SK-N-MC (cell line): ENCODE measurements around the gene CTCFL.
A peak's percentile ranks its signal among the peaks of the same experiment; 100 is the strongest.

Experiments
- DNase-seq: peaks from one replicate; pipeline ENCODE4 v3.0.0-alpha.2; 2011; ENCODE audit warnings: low read depth, low spot score
- H3K27ac ChIP-seq: fragments of 200-600 bp; sonication (generic); 2 replicates; pipeline ENCODE4 v1.5.1; 2016; ENCODE audit warnings: mixed run types
- H3K36me3 ChIP-seq: fragments of 200-600 bp; sonication (generic); 2 replicates; pipeline ENCODE4 v1.6.1; 2017; ENCODE audit warnings: antibody characterized with exemption, low read length, mixed read lengths; ENCODE audit not compliant: insufficient read depth
- H3K4me3 ChIP-seq: fragments of 200-600 bp; sonication (generic); 2 replicates; pipeline ENCODE4 v1.5.1; 2016
- H3K9ac ChIP-seq: fragments of 200-600 bp; sonication (generic); 2 replicates; pipeline ENCODE4 v1.8.0; 2017; ENCODE audit warnings: mixed run types, mixed read lengths; ENCODE audit not compliant: insufficient read length
- H3K9me3 ChIP-seq: fragments of 200-600 bp; sonication (generic); 2 replicates; pipeline ENCODE4 v1.6.1; 2017; ENCODE audit warnings: low read depth, mild to moderate bottlenecking, antibody characterized with exemption, low read length, moderate library complexity, mixed read lengths
- EZH2 ChIP-seq: fragments of 200-600 bp; sonication (generic); IDR thresholded peaks from one replicate; pipeline ENCODE4 v1.6.1; 2017; ENCODE audit warnings: antibody characterized with exemption
- FOXP2 ChIP-seq: optimal IDR thresholded peaks from 2 replicates; pipeline ENCODE3; 2011; ENCODE audit warnings: mild to moderate bottlenecking, moderate library complexity; ENCODE audit not compliant: insufficient read depth; ENCODE audit errors: extremely low read length, control extremely low read depth
- POLR2AphosphoS5 ChIP-seq: IDR thresholded peaks from 2 replicates; pipeline ENCODE4 v1.6.1; 2012; ENCODE audit warnings: mild to moderate bottlenecking, low read depth, low read length, borderline replicate concordance

CTCFL gene, protein sequence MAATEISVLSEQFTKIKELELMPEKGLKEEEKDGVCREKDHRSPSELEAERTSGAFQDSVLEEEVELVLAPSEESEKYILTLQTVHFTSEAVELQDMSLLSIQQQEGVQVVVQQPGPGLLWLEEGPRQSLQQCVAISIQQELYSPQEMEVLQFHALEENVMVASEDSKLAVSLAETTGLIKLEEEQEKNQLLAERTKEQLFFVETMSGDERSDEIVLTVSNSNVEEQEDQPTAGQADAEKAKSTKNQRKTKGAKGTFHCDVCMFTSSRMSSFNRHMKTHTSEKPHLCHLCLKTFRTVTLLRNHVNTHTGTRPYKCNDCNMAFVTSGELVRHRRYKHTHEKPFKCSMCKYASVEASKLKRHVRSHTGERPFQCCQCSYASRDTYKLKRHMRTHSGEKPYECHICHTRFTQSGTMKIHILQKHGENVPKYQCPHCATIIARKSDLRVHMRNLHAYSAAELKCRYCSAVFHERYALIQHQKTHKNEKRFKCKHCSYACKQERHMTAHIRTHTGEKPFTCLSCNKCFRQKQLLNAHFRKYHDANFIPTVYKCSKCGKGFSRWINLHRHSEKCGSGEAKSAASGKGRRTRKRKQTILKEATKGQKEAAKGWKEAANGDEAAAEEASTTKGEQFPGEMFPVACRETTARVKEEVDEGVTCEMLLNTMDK

DNA sequence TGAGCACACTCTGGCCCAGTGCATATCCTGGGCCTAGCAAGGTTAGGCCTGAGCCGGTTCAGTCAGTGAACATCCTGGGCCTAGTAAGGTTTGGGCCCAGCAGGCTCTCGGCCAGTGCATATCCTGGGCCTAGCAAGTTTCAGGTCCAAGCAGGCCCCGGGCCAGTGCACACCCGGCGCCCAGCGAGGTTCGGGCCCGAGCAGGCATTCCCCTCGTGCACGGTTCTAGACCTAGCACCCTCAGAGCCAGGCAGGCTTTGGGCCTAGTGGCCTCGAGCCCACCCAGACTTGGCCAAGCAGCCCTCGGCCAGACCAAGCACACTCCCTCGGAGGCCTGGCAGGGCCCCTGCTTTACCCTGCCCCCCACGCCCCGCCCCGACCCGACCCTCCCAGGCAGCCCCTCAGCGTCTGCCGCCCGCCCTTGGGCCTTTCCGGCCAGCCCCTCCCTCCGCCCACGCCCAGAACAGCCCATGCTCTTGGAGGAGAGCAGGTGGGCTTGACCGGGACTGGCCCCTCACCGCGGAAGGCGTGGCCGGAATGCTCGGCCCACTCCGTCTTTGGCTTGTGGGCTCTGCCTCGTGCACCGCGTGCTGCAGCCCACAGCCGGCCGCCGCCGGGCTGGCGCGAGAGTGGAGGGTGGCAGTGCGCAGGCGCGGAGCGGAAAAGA is at the start of gene CTCFL:
Gene CTCFL, minus strand, starts transcription at position 630 of the 666 bp plus-strand sequence. CDS start 935 bp downstream, outside the sequence.
- peak within 1 kb of the TSS; percentile 88 for H3K27ac ChIP-seq
- no peak for TF ChIP-seq EZH2
- no peak for TF ChIP-seq FOXP2
- no peak; the same call in 1 of the 2 replicates for TF ChIP-seq POLR2AphosphoS5

DNA sequence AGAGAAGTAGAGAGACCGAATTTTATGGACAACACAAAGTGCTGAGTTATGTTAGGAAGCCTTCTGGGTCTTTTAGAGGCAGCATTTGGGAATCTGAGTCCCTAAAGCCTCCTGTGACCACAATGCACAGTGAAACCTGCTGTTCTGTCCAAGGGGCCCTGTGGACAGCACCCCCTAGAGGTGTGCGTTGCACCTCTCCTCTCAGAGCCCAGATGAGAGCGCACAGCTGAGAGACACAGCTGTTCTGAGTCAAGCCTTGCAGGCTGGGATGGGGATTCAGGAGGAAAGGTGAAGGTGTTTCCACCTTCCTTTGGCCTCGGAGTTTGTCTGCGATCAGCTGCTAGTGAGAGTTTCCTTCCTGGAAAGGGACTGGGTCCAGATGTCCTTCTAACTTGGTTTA is 49.0 kb upstream of the CTCFL start:
- peak overlapping the region; percentile 37 for H3K9ac ChIP-seq
- DNase-seq = no peak
- TF ChIP-seq EZH2 (no peak), FOXP2 (no peak), POLR2AphosphoS5 (no peak)
- H3K36me3 ChIP-seq = no peaks in the 10 kb centered on the region
- no peaks in the 10 kb centered on the region for H3K9me3 ChIP-seq
- no peak overlapping the region for H3K4me3 ChIP-seq
- H3K27ac ChIP-seq = no peak overlapping the region

More for the DNA sequence above, at the start of gene CTCFL:
- no peaks in the 10 kb centered on the region for H3K36me3 ChIP-seq
- H3K4me3 ChIP-seq = peak within 1 kb of the TSS; percentile 21; the same call in 1 of the 2 replicates
- no peak for DNase-seq
- H3K9ac ChIP-seq = peak within 1 kb of the TSS; percentile 32
- H3K9me3 ChIP-seq = no peaks in the 10 kb centered on the region

DNA sequence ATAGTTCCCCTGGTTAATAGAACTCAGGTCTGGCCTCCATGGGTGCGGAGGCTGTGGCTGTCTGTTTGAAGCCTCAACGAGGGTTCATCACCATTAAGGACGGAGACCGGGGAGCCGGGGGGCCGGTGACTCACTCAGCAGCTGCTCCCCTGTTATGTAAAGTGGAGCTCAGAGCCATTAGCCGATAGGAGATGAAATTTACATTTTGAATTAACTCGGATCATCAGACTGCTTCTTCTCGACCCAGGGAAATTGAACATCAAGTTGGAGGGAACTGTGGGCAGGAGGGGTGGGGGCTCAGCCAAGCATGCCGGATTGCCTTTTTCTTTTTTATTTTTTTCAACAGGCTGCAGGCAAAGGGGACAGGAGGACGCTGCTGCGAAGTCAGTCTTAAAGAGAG is 48.3 kb upstream of the CTCFL start:
- Histone ChIP-seq H3K4me3 (no peak overlapping the region), H3K9ac (no peak overlapping the region), H3K9me3 (no peaks in the 10 kb centered on the region), H3K27ac (no peak overlapping the region), H3K36me3 (no peaks in the 10 kb centered on the region)
- TF ChIP-seq EZH2 (no peak), FOXP2 (no peak), POLR2AphosphoS5 (no peak)
- no peak for DNase-seq

DNA sequence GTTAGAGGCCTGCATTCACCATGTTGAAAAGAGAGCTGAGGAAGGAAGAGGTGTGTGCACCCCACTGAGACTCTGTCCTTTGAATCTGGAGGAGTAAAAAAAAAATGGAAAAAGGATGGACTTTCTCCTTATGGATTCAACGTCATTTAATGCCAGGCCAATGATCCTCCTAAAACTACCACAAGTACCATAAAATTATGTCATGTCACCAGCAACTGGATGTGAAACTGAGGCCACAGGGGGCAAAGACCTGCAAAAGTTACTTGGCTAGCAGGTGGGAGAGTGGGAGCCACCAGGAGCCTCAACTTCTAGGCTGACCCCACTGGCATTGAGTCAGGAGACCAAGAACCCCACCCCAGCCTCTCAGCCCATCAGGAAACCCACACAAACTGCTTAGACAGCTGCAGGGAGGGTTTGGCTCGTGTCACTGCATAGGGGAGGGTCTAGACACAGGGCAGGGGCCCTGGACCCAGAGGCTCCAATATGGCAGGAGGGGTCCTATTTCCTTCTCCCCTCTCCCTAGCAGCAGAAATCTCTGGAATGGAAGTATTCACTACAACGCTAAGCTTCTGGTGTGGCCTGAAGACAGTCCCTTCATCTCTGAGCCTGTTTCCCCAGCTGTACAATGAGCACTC is 47.0 kb upstream of the CTCFL start:
- Histone ChIP-seq H3K9ac (no peak overlapping the region), H3K27ac (no peak overlapping the region), H3K4me3 (no peak overlapping the region), H3K9me3 (no peaks in the 10 kb centered on the region), H3K36me3 (no peaks in the 10 kb centered on the region)
- TF ChIP-seq EZH2 = no peak
- no peak for DNase-seq

DNA sequence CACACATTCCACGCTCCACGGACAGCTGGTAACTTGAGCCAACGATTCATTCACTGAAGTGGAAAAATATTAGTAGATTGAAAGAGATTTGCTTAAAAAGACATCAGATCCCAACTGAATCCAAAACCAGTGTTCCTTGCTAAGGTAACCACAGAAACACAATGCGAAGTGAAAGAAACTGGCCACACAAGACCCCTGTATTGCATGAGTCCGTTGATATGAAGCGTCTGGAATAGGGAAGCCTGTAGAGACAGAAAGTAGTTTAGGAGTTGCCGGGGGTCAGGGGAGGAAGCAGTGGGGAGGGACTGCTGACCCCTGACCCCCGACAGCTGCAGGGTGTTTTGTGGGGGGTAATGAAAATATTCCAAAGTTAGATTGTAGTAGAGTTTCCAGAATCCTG is 46.0 kb upstream of the CTCFL start:
- no peak for DNase-seq
- H3K4me3 ChIP-seq = no peak overlapping the region
- no peaks in the 10 kb centered on the region for H3K36me3 ChIP-seq
- H3K9me3 ChIP-seq = no peaks in the 10 kb centered on the region
- no peak overlapping the region for H3K27ac ChIP-seq
- TF ChIP-seq POLR2AphosphoS5 (no peak), EZH2 (no peak), FOXP2 (no peak)
- H3K9ac ChIP-seq = no peak overlapping the region

DNA sequence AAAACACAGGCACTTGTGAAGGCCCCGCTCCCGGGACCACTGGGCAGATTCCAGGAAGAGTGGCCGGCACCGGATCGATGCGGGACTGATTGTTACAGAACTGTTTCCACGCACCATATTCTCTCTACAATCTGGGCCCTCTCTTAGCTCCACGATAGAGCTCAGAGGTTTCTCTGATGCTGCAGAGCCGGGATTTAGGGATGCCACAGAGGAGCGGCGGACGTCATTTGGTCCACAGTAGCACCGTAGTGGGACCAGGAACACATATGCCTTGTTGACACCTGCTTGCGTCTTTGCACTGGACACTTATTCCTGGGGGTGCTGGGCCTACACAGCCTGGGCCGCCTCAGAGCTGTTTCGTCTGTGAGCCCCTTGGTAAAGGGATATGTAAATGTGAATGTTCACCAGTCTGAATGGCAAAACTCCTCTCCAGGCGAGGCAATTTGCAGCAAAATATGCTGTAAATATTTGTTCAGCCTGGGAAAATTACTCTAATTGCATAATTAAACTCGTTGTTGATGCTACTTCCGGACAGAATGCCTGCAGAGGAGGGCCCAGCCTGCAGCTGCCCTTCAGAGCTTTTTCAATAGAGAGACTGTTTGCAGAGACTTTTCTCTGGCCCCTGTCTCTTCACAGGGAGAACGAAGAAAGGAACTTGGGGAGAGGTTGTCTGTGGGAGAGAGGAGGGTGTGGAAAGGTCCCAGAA is 45.4 kb upstream of the CTCFL start:
- Histone ChIP-seq H3K9me3 (no peaks in the 10 kb centered on the region), H3K36me3 (no peaks in the 10 kb centered on the region), H3K9ac (no peak overlapping the region), H3K27ac (no peak overlapping the region), H3K4me3 (no peak overlapping the region)
- TF ChIP-seq FOXP2 (no peak), POLR2AphosphoS5 (no peak), EZH2 (no peak)
- no peak for DNase-seq

DNA sequence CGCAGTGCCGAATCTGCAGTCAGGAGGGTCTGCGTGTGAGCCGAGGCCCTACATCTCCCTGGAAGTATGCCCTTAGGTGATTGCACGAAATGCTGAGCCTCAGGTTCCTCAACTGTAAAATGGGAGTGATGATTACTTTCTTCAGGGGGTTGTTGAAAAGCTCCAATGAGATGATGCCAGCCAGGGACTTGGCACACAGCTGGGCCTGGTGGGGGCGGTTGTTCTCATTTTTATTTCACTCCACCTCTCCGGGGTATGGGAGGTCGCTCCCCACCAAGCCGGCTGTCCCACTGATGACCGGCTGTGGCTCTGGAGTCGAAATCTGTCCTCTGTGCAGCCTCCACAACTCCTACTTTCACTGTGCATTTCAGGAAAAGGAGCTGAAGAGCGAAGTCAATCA is 44.0 kb upstream of the CTCFL start:
- H3K4me3 ChIP-seq = no peak overlapping the region
- no peak for TF ChIP-seq FOXP2
- TF ChIP-seq EZH2 = no peak
- no peak for TF ChIP-seq POLR2AphosphoS5
- no peak overlapping the region for H3K9ac ChIP-seq
- no peaks in the 10 kb centered on the region for H3K9me3 ChIP-seq
- no peaks in the 10 kb centered on the region for H3K36me3 ChIP-seq
- no peak for DNase-seq
- H3K27ac ChIP-seq = no peak overlapping the region
